Activated naive CD8-positive, alpha-beta T cell treated with anti-CD3 and anti-CD28 coated beads, Interleukin-2, amount 10 ng/mL, durations not matched to agents 7 days and 5 days (primary cell): ENCODE data around the gene SYVN1. TPM values are rescaled to one million over a fixed set of nuclear protein-coding genes. Genes with fewer than 3 reads are reported as not detected.
"Not testable (repeated sequence)": the region's sequence is repeated elsewhere in the genome, so short reads cannot be mapped to it uniquely, and the experiment has no call there.

Experiments used
- ATAC-seq: fragments of 150-1000 bp; cut with Tn5 transposase; one replicate; pipeline ENCODE4 v1.10.0; 2021; ENCODE audit warnings: low read depth, moderate library complexity
- POLR2A ChIA-PET: fragments of 350-600 bp; sonication (Branson Sonifier 250); formaldehyde crosslinking; loops from one replicate; lab custom pipeline; 2021; ENCODE audit warnings: antibody characterized with exemption; lab: Charles Lee
- DNase-seq: peaks from one replicate; pipeline ENCODE4 v3.0.0; 2021
- H3K27ac Mint-ChIP-seq: one replicate; pipeline ENCODE4 v1.8.0; 2022; ENCODE audit warnings: mild to moderate bottlenecking, mixed read lengths
- H3K27me3 Mint-ChIP-seq: one replicate; pipeline ENCODE4 v1.8.0; 2022; ENCODE audit warnings: mild to moderate bottlenecking, moderate library complexity, mixed read lengths
- H3K36me3 Mint-ChIP-seq: one replicate; pipeline ENCODE4 v1.8.0; 2021; ENCODE audit warnings: mild to moderate bottlenecking, mixed read lengths
- H3K4me1 Mint-ChIP-seq: one replicate; pipeline ENCODE4 v1.8.0; 2021; ENCODE audit warnings: mixed read lengths
- H3K4me3 Mint-ChIP-seq: one replicate; pipeline ENCODE4 v1.8.0; 2022; ENCODE audit warnings: mild to moderate bottlenecking, moderate library complexity, mixed read lengths
- H3K9me3 Mint-ChIP-seq: one replicate; pipeline ENCODE4 v1.8.0; 2021; ENCODE audit warnings: mixed read lengths
- total RNA-seq, 2 experiments: library from RNA; stranded (reverse); gene quantifications; one replicate each; pipeline ENCODE4 v1.2.3, GENCODE V29; 2021

The SYVN1 gene
- total RNA-seq, 2 experiments from 2014 or later, result 43.4 to 45.1 TPM

DNA sequence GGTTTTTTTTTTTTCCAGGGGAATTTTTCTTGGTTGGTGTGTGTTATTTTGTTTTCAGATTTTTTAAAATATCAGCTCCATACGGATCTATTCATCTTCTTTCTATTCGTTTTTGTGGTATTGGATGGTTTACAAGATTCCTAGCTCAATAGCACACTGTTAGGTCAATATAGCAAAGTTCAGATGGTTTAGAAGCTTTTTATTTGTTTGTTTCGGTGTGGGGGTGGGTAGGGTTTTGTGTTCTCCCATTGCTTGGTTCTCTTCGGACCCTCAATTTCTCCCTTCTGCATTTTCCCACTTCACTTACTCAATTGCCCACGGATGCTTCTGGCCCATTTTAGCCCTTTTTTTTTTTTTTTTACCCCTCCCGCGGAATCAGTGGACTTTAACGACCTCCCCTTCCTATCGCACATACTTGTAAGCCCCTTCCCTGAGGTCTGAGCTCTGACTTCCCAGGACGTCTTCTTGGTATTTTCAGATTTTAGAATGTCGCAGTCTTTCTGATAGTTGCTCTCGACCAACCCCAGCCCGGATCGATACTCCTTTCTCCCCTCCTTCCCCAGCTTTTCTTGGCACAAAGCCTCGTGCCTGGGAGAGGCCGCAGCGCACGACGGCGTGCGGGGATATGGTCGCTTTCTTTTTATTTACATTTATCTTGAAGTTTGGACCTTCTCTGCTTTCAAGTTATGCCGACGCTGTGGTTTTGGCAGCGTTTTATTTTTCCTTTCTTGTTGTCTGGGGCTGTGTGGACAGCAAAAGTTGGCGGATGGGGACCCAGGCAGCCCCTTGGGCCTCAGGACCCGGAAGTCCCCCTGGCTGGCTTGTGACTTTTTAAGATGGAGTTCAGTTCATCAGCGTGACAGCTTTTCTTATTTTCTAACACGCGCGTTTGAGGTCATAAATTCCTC lies 31.3 kb upstream of the SYVN1 start:
- ATAC-seq (no peak), DNase-seq (no peak)
- peaks cover 5% of the 10 kb centered on the region for H3K27me3 Mint-ChIP-seq
- H3K4me3 Mint-ChIP-seq, result no peak overlapping the region
- H3K36me3 Mint-ChIP-seq, result no peaks in the 10 kb centered on the region
- peaks cover 11% of the 10 kb centered on the region for H3K4me1 Mint-ChIP-seq
- H3K9me3 Mint-ChIP-seq, result no peaks in the 10 kb centered on the region
- no peak overlapping the region for H3K27ac Mint-ChIP-seq
- POLR2A ChIA-PET, result interaction anchor here (0.6 kb wide), 1 partner anchor 72 kb away, joined by 5 read pairs; no protein-coding TSS in a partner anchor

- POLR2A ChIA-PET, result interaction anchor here (0.5 kb wide), 1 partner anchor 1007 kb away, joined by 3 read pairs; no protein-coding TSS in a partner anchor
- no peak overlapping the region for H3K4me3 Mint-ChIP-seq
- ATAC-seq (no peak), DNase-seq (no peak)
- H3K36me3 Mint-ChIP-seq, result no peaks in the 10 kb centered on the region
- no peak overlapping the region for H3K27ac Mint-ChIP-seq
- no peaks in the 10 kb centered on the region for H3K9me3 Mint-ChIP-seq
- peaks cover 4% of the 10 kb centered on the region for H3K4me1 Mint-ChIP-seq
- peaks cover 9% of the 10 kb centered on the region for H3K27me3 Mint-ChIP-seq
Measured at GRCh38 chr11:65163684-65164083, 29.4 kb upstream of the SYVN1 start.

DNA sequence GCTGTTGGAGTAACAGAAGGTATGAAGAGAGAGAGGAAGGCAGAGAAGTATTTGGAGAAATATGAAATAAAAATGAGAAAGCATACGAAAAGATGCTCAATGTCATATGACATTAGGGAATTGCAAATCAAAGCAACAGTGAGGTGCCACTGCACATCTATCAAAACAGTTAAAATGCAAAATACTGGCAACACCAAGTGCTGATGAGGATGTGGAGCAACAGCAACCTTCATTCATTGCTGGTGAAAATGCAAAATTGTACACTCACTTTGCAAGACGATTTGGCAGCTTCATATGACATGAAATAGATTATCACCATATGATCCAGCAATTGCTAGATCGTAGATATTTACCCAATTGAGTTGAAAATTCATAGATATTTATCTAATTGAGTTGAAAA lies 26.3 kb upstream of the SYVN1 start:
- no peak overlapping the region for H3K27ac Mint-ChIP-seq
- H3K4me3 Mint-ChIP-seq, result no peak overlapping the region
- no peak for ATAC-seq
- no peak for DNase-seq
- peaks cover 8% of the 10 kb centered on the region for H3K27me3 Mint-ChIP-seq
- H3K36me3 Mint-ChIP-seq, result no peaks in the 10 kb centered on the region
- POLR2A ChIA-PET, result no interaction called here
- H3K4me1 Mint-ChIP-seq, result peaks cover 11% of the 10 kb centered on the region
- H3K9me3 Mint-ChIP-seq, result no peaks in the 10 kb centered on the region

DNA sequence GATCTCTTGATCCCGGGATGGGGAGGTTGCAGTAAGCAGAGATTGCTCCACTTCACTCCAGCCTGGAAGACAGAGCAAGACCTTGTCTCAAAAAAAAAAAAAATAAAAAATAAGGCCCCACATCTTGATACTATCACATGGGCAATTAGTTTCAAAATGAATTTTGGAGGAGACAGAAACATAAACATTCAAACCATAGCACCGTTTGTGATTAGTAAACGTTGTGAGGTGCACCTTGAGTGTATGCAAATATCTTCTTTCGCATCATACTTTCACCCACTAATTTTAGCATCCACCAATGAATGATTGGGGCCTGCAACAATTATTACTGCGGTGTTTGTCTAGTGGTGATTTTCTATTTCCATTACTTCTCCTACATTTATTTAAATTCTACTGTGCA lies 24.7 kb upstream of the SYVN1 start:
- Mint-ChIP-seq H3K27ac (no peak overlapping the region), H3K36me3 (no peaks in the 10 kb centered on the region), H3K27me3 (peaks cover 8% of the 10 kb centered on the region), H3K4me3 (no peak overlapping the region), H3K4me1 (peaks cover 11% of the 10 kb centered on the region), H3K9me3 (no peaks in the 10 kb centered on the region)
- DNase-seq (no peak), ATAC-seq (no peak)
- POLR2A ChIA-PET, result no interaction called here

DNA sequence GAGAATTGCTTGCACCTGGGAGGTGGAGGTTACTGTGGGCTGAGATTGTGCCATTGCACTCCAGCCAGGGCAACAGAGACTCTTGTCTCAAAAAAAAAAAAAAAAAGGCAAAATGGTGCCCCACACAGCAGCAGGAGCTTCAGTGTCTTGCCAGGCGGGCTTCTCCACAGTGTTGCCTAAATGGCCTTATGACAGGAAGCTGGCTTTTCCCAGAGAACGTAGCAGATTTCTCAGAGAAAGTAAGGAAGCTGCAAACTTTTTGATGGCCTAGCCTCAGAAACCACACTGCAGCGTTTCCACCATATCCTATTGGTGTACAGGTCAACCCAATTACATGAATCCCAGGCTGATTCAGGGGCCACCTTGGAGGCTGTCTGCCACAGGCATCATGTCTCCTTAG lies 23.0 kb upstream of the SYVN1 start:
- ATAC-seq (peak; percentile 64), DNase-seq (no peak)
- H3K27me3 Mint-ChIP-seq, result peaks cover 12% of the 10 kb centered on the region
- H3K27ac Mint-ChIP-seq, result no peak overlapping the region
- POLR2A ChIA-PET, result interaction anchor here (1.5 kb wide), 1 partner anchor 22 kb away, joined by 5 read pairs; no protein-coding TSS in a partner anchor
- peaks cover 16% of the 10 kb centered on the region for H3K4me1 Mint-ChIP-seq
- peak overlapping the region; percentile 22 for H3K4me3 Mint-ChIP-seq
- no peaks in the 10 kb centered on the region for H3K9me3 Mint-ChIP-seq
- no peaks in the 10 kb centered on the region for H3K36me3 Mint-ChIP-seq

- H3K4me1 Mint-ChIP-seq, result peaks cover 20% of the 10 kb centered on the region
- no peak overlapping the region for H3K4me3 Mint-ChIP-seq
- POLR2A ChIA-PET, result interaction anchor here (1.5 kb wide), 1 partner anchor 21 kb away, joined by 5 read pairs; no protein-coding TSS in a partner anchor
- no peaks in the 10 kb centered on the region for H3K9me3 Mint-ChIP-seq
- DNase-seq (no peak), ATAC-seq (no peak)
- H3K36me3 Mint-ChIP-seq, result no peaks in the 10 kb centered on the region
- H3K27ac Mint-ChIP-seq, result peak overlapping the region; percentile 54
- H3K27me3 Mint-ChIP-seq, result peaks cover 12% of the 10 kb centered on the region
Measured at GRCh38 chr11:65156926-65157325, 22.6 kb upstream of the SYVN1 start.

DNA sequence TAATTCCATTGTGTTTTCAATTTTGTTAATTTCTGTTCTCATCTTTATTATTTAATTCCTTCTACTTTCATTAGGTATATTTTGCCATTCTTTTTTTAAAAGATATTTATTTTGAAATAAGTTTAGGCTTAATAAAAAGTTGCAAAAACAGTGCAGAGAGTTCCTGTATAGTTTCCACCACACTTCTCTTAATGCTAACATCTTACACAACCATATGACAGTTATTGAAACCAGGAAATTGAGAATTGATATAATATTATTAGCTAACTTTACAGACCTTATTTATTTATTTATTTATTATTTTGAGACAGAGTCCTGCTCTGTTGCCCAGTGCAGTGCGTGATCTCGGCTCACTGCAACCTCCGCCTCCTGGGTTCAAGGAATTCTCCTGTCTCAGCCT lies 21.9 kb upstream of the SYVN1 start:
- no peak overlapping the region for H3K4me3 Mint-ChIP-seq
- H3K4me1 Mint-ChIP-seq, result peaks cover 22% of the 10 kb centered on the region
- POLR2A ChIA-PET, result no interaction called here
- DNase-seq (no peak), ATAC-seq (no peak)
- no peak overlapping the region for H3K27ac Mint-ChIP-seq
- H3K27me3 Mint-ChIP-seq, result peaks cover 14% of the 10 kb centered on the region
- no peaks in the 10 kb centered on the region for H3K36me3 Mint-ChIP-seq
- no peaks in the 10 kb centered on the region for H3K9me3 Mint-ChIP-seq

DNA sequence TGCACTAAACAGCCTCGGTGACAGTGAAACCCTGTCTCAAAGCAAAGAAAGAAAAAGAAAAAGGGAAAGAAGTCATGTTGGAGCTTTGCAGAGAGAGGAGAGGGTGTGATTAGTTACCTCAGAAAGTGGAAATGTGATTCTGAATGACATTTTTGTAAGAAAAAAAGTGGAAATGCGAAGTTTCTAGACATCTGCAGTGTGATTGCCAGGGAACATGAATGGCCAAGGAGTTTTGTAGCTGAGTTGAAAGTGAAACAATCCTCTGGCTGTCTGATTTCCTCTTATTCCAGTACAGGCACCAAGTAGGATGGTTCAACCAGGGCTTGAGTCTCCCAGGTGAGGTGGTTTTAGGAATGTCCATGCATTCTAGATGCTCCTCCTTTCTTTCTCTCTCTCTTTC lies 17.8 kb upstream of the SYVN1 start:
- Mint-ChIP-seq H3K27ac (peak overlapping the region; percentile 27), H3K27me3 (peaks cover 8% of the 10 kb centered on the region), H3K4me1 (peaks cover 23% of the 10 kb centered on the region), H3K4me3 (no peak overlapping the region), H3K36me3 (no peaks in the 10 kb centered on the region), H3K9me3 (no peaks in the 10 kb centered on the region)
- DNase-seq (no peak), ATAC-seq (no peak)
- POLR2A ChIA-PET, result no interaction called here

DNA sequence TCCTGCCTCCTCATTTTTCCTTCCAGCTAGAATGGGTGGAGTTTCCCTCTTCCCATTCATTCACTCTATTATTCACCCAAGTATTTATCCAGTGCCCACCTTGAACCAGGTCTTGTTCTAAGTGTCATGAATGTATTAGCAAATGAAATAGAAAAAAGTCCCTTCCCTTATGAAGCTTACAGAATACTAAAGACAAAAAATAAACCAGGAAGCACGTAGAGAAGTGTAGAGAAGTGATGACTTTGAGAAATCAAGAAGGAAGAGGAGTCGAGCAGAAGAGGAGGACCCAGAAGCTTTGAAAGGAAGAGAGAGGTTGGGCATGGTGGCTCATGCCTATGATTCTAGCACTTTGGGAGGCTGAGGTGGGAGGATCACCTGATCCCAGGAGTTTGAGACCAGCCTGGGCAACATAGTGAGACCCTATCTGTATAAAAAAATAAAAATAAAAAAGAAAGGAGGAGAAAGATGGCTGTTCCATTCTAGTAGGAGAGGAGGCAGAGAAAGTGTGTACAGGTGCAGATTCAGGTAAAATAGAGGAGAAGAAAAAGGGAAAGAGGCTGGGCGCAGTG lies 17.1 kb upstream of the SYVN1 start:
- POLR2A ChIA-PET, result no interaction called here
- Mint-ChIP-seq H3K4me1 (peaks cover 19% of the 10 kb centered on the region), H3K4me3 (no peak overlapping the region), H3K9me3 (no peaks in the 10 kb centered on the region), H3K27ac (no peak overlapping the region), H3K27me3 (peaks cover 6% of the 10 kb centered on the region), H3K36me3 (no peaks in the 10 kb centered on the region)
- DNase-seq (no peak), ATAC-seq (no peak)

DNA sequence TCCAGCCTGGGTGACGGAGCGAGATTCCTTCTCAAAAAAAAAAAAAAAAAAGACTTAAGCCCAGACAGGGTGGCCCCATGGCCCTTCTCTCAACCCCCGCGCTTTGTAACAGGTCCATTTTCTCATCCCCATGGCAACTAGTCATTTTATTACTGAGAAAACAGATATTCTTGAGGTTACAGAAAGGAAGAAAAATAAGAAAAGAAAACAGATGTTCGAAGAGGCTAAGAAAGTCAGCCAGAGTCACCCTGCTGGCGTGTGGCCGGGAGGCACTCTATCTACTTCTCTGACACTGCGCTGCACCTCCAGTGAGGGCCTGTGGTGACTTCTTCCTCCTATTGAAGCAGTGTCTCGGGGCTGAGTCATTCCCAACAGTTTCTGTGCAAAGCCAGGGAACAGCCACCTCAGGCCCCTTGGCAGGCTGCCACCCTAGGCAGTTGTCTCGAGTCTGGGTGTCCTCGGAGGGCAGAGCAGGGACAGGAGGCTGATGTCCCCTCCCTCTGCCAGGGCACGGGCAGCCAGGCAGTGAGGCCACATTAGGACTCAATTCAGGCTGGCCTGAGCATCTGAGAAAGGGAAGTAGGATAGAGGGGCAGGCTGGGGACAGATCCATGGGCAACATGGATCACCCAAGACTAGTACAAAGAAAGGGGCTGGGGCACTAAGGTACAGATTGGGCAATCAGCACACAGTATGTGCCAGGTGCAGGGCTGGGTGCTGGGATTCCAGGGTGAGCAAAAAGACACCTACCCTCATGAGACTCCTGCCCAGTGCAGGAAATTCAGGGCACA lies 16.4 kb upstream of the SYVN1 start:
- Mint-ChIP-seq H3K36me3 (no peaks in the 10 kb centered on the region), H3K27me3 (peaks cover 9% of the 10 kb centered on the region), H3K27ac (no peak overlapping the region), H3K4me1 (peaks cover 19% of the 10 kb centered on the region), H3K9me3 (no peaks in the 10 kb centered on the region), H3K4me3 (no peak overlapping the region)
- DNase-seq (no peak), ATAC-seq (peak; percentile 60)
- POLR2A ChIA-PET, result interaction anchor here (0.7 kb wide), 1 partner anchor 20 kb away, joined by 3 read pairs; no protein-coding TSS in a partner anchor

DNA sequence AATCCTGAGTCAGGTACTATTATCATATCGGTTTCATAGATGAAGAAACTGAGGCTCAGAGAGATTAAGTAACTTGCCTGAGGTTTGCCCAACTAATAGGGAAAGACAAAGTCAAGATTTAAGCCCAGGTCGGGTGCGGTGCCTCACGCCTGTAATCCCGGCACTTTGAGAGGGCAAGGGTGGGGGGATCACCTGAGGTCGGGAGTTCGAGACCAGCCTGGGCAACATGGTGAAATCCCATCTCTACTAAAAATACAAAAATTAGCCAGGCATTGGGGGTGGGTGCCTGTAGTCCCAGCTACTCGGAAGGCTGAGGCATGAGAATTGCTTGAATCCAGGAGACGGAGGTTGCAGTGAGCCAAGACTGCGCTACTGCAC lies 15.8 kb upstream of the SYVN1 start:
- ATAC-seq, H3K36me3 Mint-ChIP-seq, H3K9me3 Mint-ChIP-seq, H3K27me3 Mint-ChIP-seq, DNase-seq, H3K27ac Mint-ChIP-seq, H3K4me3 Mint-ChIP-seq: not testable (repeated sequence)
- peaks cover 19% of the 10 kb centered on the region for H3K4me1 Mint-ChIP-seq
- POLR2A ChIA-PET, result interaction anchor here (0.7 kb wide), 1 partner anchor 19 kb away, joined by 3 read pairs; no protein-coding TSS in a partner anchor

GRCh38 chr11:65148657-65149056 lies 14.3 kb upstream of the SYVN1 start:
- Mint-ChIP-seq H3K9me3 (no peaks in the 10 kb centered on the region), H3K27ac (no peak overlapping the region), H3K4me3 (no peak overlapping the region), H3K27me3 (peaks cover 9% of the 10 kb centered on the region), H3K36me3 (no peaks in the 10 kb centered on the region), H3K4me1 (peaks cover 19% of the 10 kb centered on the region)
- POLR2A ChIA-PET, result no interaction called here
- DNase-seq (no peak), ATAC-seq (no peak)
